ENCODE results near the gene CDX2. TPM values are rescaled to one million over a fixed set of nuclear protein-coding genes. Genes with fewer than 3 reads are reported as not detected.

CDX2 gene
- total RNA-seq, 1 experiment from 2014 or later: not detected

- no peak overlapping the region for H3K27ac ChIP-seq (ENCODE audit: low read length)
- no peak overlapping the region for H3K4me2 ChIP-seq (ENCODE audit: low read depth, low read length, poor library complexity, severe bottlenecking)
- no peaks in the 10 kb centered on the region for H3K27me3 ChIP-seq (ENCODE audit: low read length)
- no peaks in the 10 kb centered on the region for H3K9me2 ChIP-seq (replicated peaks; ENCODE audit: insufficient read depth, low read length)
- no peak overlapping the region for H3K9ac ChIP-seq (ENCODE audit: low read length)
- H2AFZ ChIP-seq (ENCODE audit: low read length): no peak overlapping the region
- no peaks in the 10 kb centered on the region for H4K20me1 ChIP-seq (ENCODE audit: insufficient read depth, low read depth, low read length)
- no peaks in the 10 kb centered on the region for H3K9me3 ChIP-seq (ENCODE audit: low read length)
- no peak overlapping the region for H3K4me3 ChIP-seq (ENCODE audit: low read length)
- no peaks in the 10 kb centered on the region for H3K79me2 ChIP-seq (ENCODE audit: low read length)
- no peaks in the 10 kb centered on the region for H3K4me1 ChIP-seq (ENCODE audit: low read length)
- no peaks in the 10 kb centered on the region for H3K36me3 ChIP-seq (ENCODE audit: insufficient read depth, low read length)
- no peak for DNase-seq
Measured at GRCh38 chr13:27924529-27925141, 44.5 kb downstream of the CDX2 start.

- H3K4me1 ChIP-seq (ENCODE audit: low read length): no peaks in the 10 kb centered on the region
- no peak for DNase-seq
- no peaks in the 10 kb centered on the region for H3K9me2 ChIP-seq (replicated peaks; ENCODE audit: insufficient read depth, low read length)
- no peaks in the 10 kb centered on the region for H4K20me1 ChIP-seq (ENCODE audit: insufficient read depth, low read depth, low read length)
- no peaks in the 10 kb centered on the region for H3K79me2 ChIP-seq (ENCODE audit: low read length)
- H2AFZ ChIP-seq (ENCODE audit: low read length): no peak overlapping the region
- no peak overlapping the region for H3K4me3 ChIP-seq (ENCODE audit: low read length)
- H3K27ac ChIP-seq (ENCODE audit: low read length): no peak overlapping the region
- no peak overlapping the region for H3K4me2 ChIP-seq (ENCODE audit: low read depth, low read length, poor library complexity, severe bottlenecking)
- H3K9me3 ChIP-seq (ENCODE audit: low read length): no peaks in the 10 kb centered on the region
- H3K27me3 ChIP-seq (ENCODE audit: low read length): no peaks in the 10 kb centered on the region
- no peak overlapping the region for H3K9ac ChIP-seq (ENCODE audit: low read length)
- no peaks in the 10 kb centered on the region for H3K36me3 ChIP-seq (ENCODE audit: insufficient read depth, low read length)
Measured at GRCh38 chr13:27923794-27924528, 45.2 kb downstream of the CDX2 start.

- Histone ChIP-seq H3K36me3 (ENCODE audit: insufficient read depth, low read length) (no peaks in the 10 kb centered on the region), H3K9me2 (replicated peaks; ENCODE audit: insufficient read depth, low read length) (no peaks in the 10 kb centered on the region), H3K4me3 (ENCODE audit: low read length) (no peak overlapping the region), H2AFZ (ENCODE audit: low read length) (no peak overlapping the region), H3K4me1 (ENCODE audit: low read length) (no peaks in the 10 kb centered on the region), H4K20me1 (ENCODE audit: insufficient read depth, low read depth, low read length) (no peaks in the 10 kb centered on the region), H3K27me3 (ENCODE audit: low read length) (no peaks in the 10 kb centered on the region), H3K4me2 (ENCODE audit: low read depth, low read length, poor library complexity, severe bottlenecking) (no peak overlapping the region), H3K9me3 (ENCODE audit: low read length) (no peaks in the 10 kb centered on the region), H3K79me2 (ENCODE audit: low read length) (no peaks in the 10 kb centered on the region), H3K9ac (ENCODE audit: low read length) (no peak overlapping the region), H3K27ac (ENCODE audit: low read length) (no peak overlapping the region)
- no peak for DNase-seq
Measured at GRCh38 chr13:27922883-27923612, 46.1 kb downstream of the CDX2 start.

GRCh38 chr13:27921961-27922882, 46.9 kb downstream of the CDX2 start:
- H3K9me3 ChIP-seq (ENCODE audit: low read length): no peaks in the 10 kb centered on the region
- no peak overlapping the region for H3K4me3 ChIP-seq (ENCODE audit: low read length)
- H2AFZ ChIP-seq (ENCODE audit: low read length): no peak overlapping the region
- DNase-seq: no peak
- H3K36me3 ChIP-seq (ENCODE audit: insufficient read depth, low read length): no peaks in the 10 kb centered on the region
- no peak overlapping the region for H3K4me2 ChIP-seq (ENCODE audit: low read depth, low read length, poor library complexity, severe bottlenecking)
- H3K27me3 ChIP-seq (ENCODE audit: low read length): no peaks in the 10 kb centered on the region
- H3K9ac ChIP-seq (ENCODE audit: low read length): no peak overlapping the region
- no peaks in the 10 kb centered on the region for H4K20me1 ChIP-seq (ENCODE audit: insufficient read depth, low read depth, low read length)
- no peak overlapping the region for H3K27ac ChIP-seq (ENCODE audit: low read length)
- no peaks in the 10 kb centered on the region for H3K9me2 ChIP-seq (replicated peaks; ENCODE audit: insufficient read depth, low read length)
- H3K4me1 ChIP-seq (ENCODE audit: low read length): no peaks in the 10 kb centered on the region
- no peaks in the 10 kb centered on the region for H3K79me2 ChIP-seq (ENCODE audit: low read length)

DNA sequence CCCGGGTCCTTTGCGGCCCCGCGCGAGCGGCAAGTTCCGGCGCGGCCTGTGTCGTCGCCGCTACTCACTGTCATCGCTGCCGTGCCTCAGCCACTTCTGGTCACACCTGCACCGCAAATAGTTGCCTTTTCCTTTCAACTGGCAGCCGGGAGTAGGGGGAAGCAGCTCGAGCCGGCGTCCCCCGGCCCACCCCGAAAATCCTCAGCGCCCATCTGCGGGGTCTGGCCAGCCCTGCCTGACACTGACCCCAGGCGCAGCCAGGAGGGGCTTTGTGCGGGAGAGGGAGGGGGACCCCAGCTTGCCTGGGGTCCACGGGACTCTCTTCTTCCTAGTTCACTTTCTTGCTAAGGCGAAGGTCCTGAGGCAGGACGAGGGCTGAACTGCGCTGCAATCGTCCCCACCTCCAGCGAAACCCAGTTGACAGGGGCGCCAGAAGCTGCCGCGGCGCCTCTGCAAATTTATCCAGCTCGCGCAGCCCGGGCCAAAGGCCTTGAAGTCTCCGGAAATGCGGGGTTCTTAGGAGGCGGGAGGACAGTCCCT, 47.6 kb downstream of the CDX2 start:
- no peak overlapping the region for H3K9ac ChIP-seq (ENCODE audit: low read length)
- H3K4me1 ChIP-seq (ENCODE audit: low read length): no peaks in the 10 kb centered on the region
- H3K4me2 ChIP-seq (ENCODE audit: low read depth, low read length, poor library complexity, severe bottlenecking): no peak overlapping the region
- no peak overlapping the region for H3K27ac ChIP-seq (ENCODE audit: low read length)
- DNase-seq: no peak
- no peaks in the 10 kb centered on the region for H3K79me2 ChIP-seq (ENCODE audit: low read length)
- no peaks in the 10 kb centered on the region for H3K36me3 ChIP-seq (ENCODE audit: insufficient read depth, low read length)
- no peaks in the 10 kb centered on the region for H3K9me2 ChIP-seq (replicated peaks; ENCODE audit: insufficient read depth, low read length)
- H3K9me3 ChIP-seq (ENCODE audit: low read length): no peaks in the 10 kb centered on the region
- H3K27me3 ChIP-seq (ENCODE audit: low read length): no peaks in the 10 kb centered on the region
- H2AFZ ChIP-seq (ENCODE audit: low read length): no peak overlapping the region
- H3K4me3 ChIP-seq (ENCODE audit: low read length): no peak overlapping the region
- no peaks in the 10 kb centered on the region for H4K20me1 ChIP-seq (ENCODE audit: insufficient read depth, low read depth, low read length)

- no peak overlapping the region for H3K27ac ChIP-seq (ENCODE audit: low read length)
- no peak overlapping the region for H3K4me2 ChIP-seq (ENCODE audit: low read depth, low read length, poor library complexity, severe bottlenecking)
- no peaks in the 10 kb centered on the region for H3K79me2 ChIP-seq (ENCODE audit: low read length)
- no peak for DNase-seq
- no peak overlapping the region for H3K9ac ChIP-seq (ENCODE audit: low read length)
- H3K27me3 ChIP-seq (ENCODE audit: low read length): no peaks in the 10 kb centered on the region
- no peaks in the 10 kb centered on the region for H4K20me1 ChIP-seq (ENCODE audit: insufficient read depth, low read depth, low read length)
- no peaks in the 10 kb centered on the region for H3K9me3 ChIP-seq (ENCODE audit: low read length)
- no peaks in the 10 kb centered on the region for H3K36me3 ChIP-seq (ENCODE audit: insufficient read depth, low read length)
- H2AFZ ChIP-seq (ENCODE audit: low read length): no peak overlapping the region
- no peaks in the 10 kb centered on the region for H3K4me1 ChIP-seq (ENCODE audit: low read length)
- no peak overlapping the region for H3K4me3 ChIP-seq (ENCODE audit: low read length)
- no peaks in the 10 kb centered on the region for H3K9me2 ChIP-seq (replicated peaks; ENCODE audit: insufficient read depth, low read length)
Measured at GRCh38 chr13:27920677-27921420, 48.3 kb downstream of the CDX2 start.

GRCh38 chr13:27919934-27920676, 49.0 kb downstream of the CDX2 start, which contains the start of gene PDX1:
TSS of gene PDX1 (plus strand) at chr13:27920000. CDS start at chr13:27920139, 139 bp downstream.
- no peak within 1 kb of the TSS for H3K9ac ChIP-seq (ENCODE audit: low read length)
- H3K9me2 ChIP-seq (replicated peaks; ENCODE audit: insufficient read depth, low read length): no peaks in the 10 kb centered on the region
- H2AFZ ChIP-seq (ENCODE audit: low read length): no peak within 1 kb of the TSS
- H3K9me3 ChIP-seq (ENCODE audit: low read length): no peaks in the 10 kb centered on the region
- H3K79me2 ChIP-seq (ENCODE audit: low read length): no peaks in the 10 kb centered on the region
- H3K27me3 ChIP-seq (ENCODE audit: low read length): no peaks in the 10 kb centered on the region
- no peak within 1 kb of the TSS for H3K4me2 ChIP-seq (ENCODE audit: low read depth, low read length, poor library complexity, severe bottlenecking)
- H3K27ac ChIP-seq (ENCODE audit: low read length): no peak within 1 kb of the TSS
- no peaks in the 10 kb centered on the region for H4K20me1 ChIP-seq (ENCODE audit: insufficient read depth, low read depth, low read length)
- no peaks in the 10 kb centered on the region for H3K36me3 ChIP-seq (ENCODE audit: insufficient read depth, low read length)
- DNase-seq: no peak
- H3K4me3 ChIP-seq (ENCODE audit: low read length): no peak within 1 kb of the TSS
- H3K4me1 ChIP-seq (ENCODE audit: low read length): no peaks in the 10 kb centered on the region
